ENCODE results near the gene DIAPH3.

DIAPH3 gene

DNA sequence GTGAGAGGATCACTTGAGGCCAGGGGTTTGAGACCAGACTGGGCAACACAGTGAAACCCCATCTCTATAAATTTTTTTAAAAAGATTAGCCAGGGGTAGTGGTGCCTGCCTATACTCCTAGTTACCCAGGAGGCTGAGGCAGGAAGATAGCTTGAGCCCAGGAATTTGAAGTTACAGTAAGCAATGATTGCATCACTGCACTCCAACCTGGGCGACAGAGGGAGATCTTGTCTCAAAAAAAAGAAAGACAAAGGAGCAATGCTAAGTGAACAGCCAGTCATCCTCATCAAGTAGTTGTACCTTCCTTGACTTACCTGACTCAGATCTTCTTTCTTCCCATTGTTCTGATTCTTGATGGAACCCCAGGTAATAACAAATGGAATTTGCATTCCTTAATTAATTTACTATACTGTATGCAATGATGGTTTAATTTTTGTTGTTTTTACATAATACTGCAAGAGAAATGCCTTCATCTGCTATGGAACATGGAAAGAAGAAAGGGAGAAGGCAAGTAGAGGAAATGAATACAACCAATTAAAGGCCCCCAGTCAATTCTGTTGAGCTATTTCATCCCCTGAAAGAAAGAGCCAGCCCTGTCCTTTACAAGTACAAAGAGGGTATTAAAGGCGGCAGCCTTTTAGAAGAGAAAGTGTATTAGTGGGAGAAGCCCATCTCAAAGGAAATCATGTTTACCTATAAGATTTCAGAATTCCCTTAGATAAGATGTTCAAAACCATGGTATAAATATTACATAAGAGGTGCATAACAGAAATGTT, 316.7 kb downstream of the DIAPH3 start:
- no peak for DNase-seq
- ATAC-seq: no peak
- H3K4me1 Mint-ChIP-seq: no peaks in the 10 kb centered on the region
- H3K27me3 Mint-ChIP-seq: no peaks in the 10 kb centered on the region
- H3K36me3 Mint-ChIP-seq (ENCODE audit: low read depth): no peaks in the 10 kb centered on the region
- no peak overlapping the region for H3K4me3 Mint-ChIP-seq
- no peak overlapping the region for H3K27ac Mint-ChIP-seq
- peaks cover 4% of the 10 kb centered on the region for H3K9me3 Mint-ChIP-seq

DNA sequence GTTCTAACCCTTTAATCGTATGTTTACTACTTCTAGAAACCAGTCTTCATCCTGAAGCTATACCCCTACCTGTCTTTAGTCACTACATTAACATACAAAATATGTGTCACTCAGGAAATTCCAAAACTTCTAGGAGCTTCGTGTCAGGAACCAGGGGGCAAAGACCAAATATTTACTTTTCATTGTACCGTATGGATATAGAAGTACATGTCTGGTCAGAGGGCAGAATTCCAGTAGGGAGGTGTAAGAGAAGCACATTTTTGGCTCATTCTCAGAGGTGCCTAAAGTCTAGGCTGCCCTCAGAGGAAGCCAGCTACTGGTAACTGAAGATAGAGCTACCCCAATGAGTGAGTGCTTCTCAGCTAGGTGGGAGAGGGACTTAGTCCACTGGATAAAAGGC, 320.7 kb downstream of the DIAPH3 start:
- Mint-ChIP-seq H3K4me1 (no peaks in the 10 kb centered on the region), H3K36me3 (ENCODE audit: low read depth) (no peaks in the 10 kb centered on the region), H3K27me3 (no peaks in the 10 kb centered on the region), H3K4me3 (no peak overlapping the region), H3K9me3 (no peaks in the 10 kb centered on the region), H3K27ac (no peak overlapping the region)
- DNase-seq (no peak), ATAC-seq (no peak)

DNA sequence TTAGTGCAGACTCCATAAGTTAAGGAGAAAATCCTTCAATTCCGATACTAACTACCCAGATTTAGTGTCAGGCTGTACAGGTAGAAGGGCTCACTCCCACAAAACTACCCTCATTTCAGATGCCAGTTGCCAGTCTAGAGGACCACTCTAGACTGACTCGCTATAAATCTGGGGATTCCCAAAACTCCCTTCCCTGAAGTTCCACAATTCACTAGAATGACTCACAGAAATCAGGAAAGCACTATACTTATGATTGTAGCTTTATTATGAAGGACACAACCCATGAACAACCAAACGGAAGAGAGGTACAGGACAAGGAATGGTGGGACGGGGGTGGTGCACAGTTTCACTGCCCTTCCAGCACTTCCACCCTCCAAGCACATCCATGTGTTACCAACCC, 321.2 kb downstream of the DIAPH3 start:
- no peaks in the 10 kb centered on the region for H3K36me3 Mint-ChIP-seq (ENCODE audit: low read depth)
- no peak overlapping the region for H3K27ac Mint-ChIP-seq
- ATAC-seq: no peak
- H3K4me3 Mint-ChIP-seq: no peak overlapping the region
- no peaks in the 10 kb centered on the region for H3K9me3 Mint-ChIP-seq
- no peaks in the 10 kb centered on the region for H3K4me1 Mint-ChIP-seq
- no peaks in the 10 kb centered on the region for H3K27me3 Mint-ChIP-seq
- no peak for DNase-seq

DNA sequence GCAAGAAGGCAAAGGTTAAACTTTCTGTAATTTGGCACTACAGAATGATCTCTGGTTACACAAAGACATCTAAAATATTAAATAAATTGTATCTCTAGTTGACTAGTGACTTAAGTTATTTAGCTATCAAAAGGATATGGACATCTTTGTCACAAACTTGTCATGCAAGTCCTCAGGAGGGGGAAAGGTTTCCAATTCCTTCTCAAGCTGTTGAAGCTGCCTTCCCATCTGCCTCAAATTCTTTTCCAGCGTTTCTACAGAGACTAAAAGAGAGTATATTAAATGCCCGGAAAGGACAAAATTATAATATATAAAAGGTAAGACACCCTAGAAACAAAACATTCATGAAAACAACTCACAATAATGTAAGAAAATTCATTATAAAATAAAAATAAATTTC, 324.5 kb downstream of the DIAPH3 start:
- Mint-ChIP-seq H3K36me3 (ENCODE audit: low read depth) (no peaks in the 10 kb centered on the region), H3K4me3 (no peak overlapping the region), H3K27me3 (no peaks in the 10 kb centered on the region), H3K9me3 (no peaks in the 10 kb centered on the region), H3K4me1 (no peaks in the 10 kb centered on the region), H3K27ac (no peak overlapping the region)
- ATAC-seq (no peak), DNase-seq (no peak)

DNA sequence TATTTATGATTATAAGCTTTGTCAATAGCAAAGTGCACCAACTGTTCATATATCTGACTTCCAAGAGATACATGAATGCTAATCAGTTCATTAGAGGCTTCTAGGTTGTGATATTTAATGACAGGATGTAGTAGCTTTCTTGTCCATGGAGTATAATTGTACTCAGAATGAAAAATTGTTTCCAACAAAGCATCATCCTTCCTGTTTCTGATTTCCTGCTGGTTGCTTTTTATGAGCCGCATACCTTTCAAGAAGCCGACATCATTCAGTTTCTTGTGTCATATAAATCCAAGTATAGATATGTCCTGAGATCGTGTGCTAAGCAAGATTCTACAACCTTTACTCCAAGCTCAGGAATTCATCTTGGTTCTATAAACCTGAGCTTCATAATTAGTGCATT, 326.6 kb downstream of the DIAPH3 start:
- Mint-ChIP-seq H3K4me1 (no peaks in the 10 kb centered on the region), H3K27ac (no peak overlapping the region), H3K9me3 (no peaks in the 10 kb centered on the region), H3K36me3 (ENCODE audit: low read depth) (no peaks in the 10 kb centered on the region), H3K27me3 (no peaks in the 10 kb centered on the region), H3K4me3 (no peak overlapping the region)
- no peak for ATAC-seq
- DNase-seq: no peak

DNA sequence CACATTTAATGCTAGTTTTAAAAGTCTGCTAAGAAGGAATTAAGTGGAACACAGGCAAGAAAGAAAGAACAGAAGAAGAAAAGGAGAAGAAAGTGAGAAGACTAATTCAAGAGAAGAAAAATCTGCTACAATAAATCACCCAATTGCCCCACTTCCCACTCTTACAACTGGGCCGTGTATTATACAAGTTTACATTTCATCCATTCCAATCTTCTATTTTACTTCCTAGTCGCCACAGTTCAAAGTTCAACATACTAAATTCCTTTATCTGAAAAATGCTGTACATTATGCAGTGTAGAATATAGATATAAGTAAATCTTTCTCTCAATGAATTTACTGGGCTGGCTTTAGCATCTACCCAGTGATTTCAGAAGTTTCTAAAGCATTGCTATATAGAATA, 328.2 kb downstream of the DIAPH3 start:
- Mint-ChIP-seq H3K27ac (no peak overlapping the region), H3K4me3 (no peak overlapping the region), H3K27me3 (no peaks in the 10 kb centered on the region), H3K36me3 (ENCODE audit: low read depth) (no peaks in the 10 kb centered on the region), H3K4me1 (no peaks in the 10 kb centered on the region), H3K9me3 (no peaks in the 10 kb centered on the region)
- DNase-seq (no peak), ATAC-seq (no peak)

DNA sequence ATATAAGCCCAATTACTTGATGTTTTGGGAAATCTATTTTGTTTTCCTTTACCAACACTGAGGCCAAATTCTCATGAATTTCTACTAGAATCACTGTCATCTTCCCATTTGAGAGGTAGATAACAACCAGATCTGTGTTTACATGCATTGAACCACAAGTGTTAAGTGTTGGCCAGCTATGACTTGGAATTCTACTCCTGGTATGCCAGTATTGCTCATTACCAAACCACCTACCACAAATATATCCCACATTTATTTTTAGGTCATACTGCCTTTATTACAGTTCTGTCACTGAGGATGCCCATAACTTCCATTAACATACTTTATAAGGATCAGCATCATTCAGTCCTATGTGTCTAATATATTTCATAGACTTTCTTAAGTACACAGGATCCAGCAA, 328.9 kb downstream of the DIAPH3 start:
- H3K27me3 Mint-ChIP-seq: no peaks in the 10 kb centered on the region
- no peaks in the 10 kb centered on the region for H3K9me3 Mint-ChIP-seq
- no peak overlapping the region for H3K4me3 Mint-ChIP-seq
- H3K27ac Mint-ChIP-seq: no peak overlapping the region
- no peaks in the 10 kb centered on the region for H3K4me1 Mint-ChIP-seq
- ATAC-seq (no peak), DNase-seq (no peak)
- H3K36me3 Mint-ChIP-seq (ENCODE audit: low read depth): no peaks in the 10 kb centered on the region

DNA sequence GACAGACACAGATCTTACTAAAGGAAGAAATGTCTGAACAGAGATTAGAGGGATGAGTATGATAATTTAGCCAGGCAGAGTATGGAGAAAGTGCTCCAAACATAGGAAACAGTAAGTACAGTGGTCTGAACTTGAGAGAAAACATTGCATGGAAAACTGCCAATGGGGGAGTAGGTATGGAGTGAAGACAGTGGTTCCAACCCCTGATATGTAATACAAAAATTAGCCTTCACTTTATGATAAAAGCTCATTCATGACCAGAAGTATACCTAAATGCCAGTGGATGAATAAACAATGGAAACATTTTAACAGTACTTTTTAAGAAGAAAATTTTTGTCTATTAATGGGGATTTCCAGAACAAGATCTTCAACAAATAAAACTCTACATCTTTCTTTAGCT, 334.0 kb downstream of the DIAPH3 start:
- no peak overlapping the region for H3K27ac Mint-ChIP-seq
- H3K9me3 Mint-ChIP-seq: no peaks in the 10 kb centered on the region
- no peaks in the 10 kb centered on the region for H3K4me1 Mint-ChIP-seq
- no peak for DNase-seq
- no peaks in the 10 kb centered on the region for H3K27me3 Mint-ChIP-seq
- H3K4me3 Mint-ChIP-seq: no peak overlapping the region
- no peaks in the 10 kb centered on the region for H3K36me3 Mint-ChIP-seq (ENCODE audit: low read depth)
- no peak for ATAC-seq

DNA sequence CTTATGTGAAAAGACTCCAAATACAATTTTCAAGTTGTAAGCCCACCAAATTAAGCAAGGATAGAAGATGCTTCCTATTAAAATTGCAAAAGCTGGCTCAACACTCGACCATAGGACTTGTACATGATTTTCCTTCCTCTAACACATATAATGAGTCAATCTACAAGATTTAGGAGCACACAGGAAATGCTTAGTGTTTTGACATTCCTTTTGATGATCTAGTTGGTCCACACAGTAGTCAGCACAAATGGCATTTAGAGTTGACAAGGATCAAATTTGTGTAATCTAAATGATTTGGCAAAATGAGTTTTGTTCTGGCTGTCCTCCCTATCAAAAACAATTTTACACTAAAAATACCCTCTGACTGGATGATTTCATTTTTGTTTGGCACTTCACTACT, 340.2 kb downstream of the DIAPH3 start:
- DNase-seq: no peak
- ATAC-seq: no peak
- H3K27me3 Mint-ChIP-seq: no peaks in the 10 kb centered on the region

DNA sequence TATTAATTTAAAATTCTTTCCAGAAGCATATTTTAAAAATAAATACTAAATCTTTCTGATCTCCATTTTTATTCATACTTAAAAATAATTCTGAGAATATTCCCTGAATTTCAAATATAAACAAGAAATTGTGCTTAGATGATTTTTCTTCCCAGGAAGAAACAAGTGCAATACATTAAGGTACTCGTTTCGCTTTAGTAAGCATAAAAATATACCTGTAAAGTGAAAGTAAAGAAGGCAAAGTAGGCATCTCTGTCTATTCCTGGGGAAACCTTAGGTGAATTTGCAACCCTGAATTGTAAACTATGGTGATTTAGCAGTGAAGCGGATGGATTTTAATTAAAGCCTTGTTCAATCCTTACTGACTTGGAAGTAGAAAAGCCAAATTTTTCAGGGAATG, 354.2 kb downstream of the DIAPH3 start:
- Mint-ChIP-seq H3K4me1 (no peaks in the 10 kb centered on the region), H3K36me3 (ENCODE audit: low read depth) (no peaks in the 10 kb centered on the region), H3K27me3 (no peaks in the 10 kb centered on the region), H3K9me3 (no peaks in the 10 kb centered on the region), H3K4me3 (no peak overlapping the region), H3K27ac (no peak overlapping the region)
- no peak for DNase-seq
- no peak for ATAC-seq

More for the DNA sequence above, 340.2 kb downstream of the DIAPH3 start:
- Mint-ChIP-seq H3K9me3 (no peaks in the 10 kb centered on the region), H3K4me3 (no peak overlapping the region), H3K27ac (no peak overlapping the region), H3K36me3 (ENCODE audit: low read depth) (no peaks in the 10 kb centered on the region), H3K4me1 (no peaks in the 10 kb centered on the region)

DNA sequence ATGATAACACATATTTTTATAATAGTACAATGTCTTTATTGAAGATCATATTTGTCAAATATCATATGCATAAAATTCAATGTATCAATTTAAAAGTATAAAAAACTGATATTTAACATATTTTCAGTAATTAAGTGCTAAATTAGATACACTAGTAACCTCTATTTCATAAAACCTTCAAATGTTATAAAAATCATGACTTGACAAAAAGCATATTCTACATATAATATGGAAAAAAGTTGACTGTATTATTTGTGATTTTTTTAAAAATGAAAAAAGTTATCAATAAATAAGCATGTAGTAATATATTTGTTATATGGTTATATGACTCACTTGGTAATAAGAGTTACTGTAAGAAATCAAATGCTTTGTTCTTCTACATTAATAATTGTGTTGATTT, 356.9 kb downstream of the DIAPH3 start:
- Mint-ChIP-seq H3K4me1 (no peaks in the 10 kb centered on the region), H3K36me3 (ENCODE audit: low read depth) (no peaks in the 10 kb centered on the region), H3K4me3 (no peak overlapping the region), H3K27me3 (no peaks in the 10 kb centered on the region), H3K9me3 (no peaks in the 10 kb centered on the region), H3K27ac (no peak overlapping the region)
- ATAC-seq (no peak), DNase-seq (no peak)

DNA sequence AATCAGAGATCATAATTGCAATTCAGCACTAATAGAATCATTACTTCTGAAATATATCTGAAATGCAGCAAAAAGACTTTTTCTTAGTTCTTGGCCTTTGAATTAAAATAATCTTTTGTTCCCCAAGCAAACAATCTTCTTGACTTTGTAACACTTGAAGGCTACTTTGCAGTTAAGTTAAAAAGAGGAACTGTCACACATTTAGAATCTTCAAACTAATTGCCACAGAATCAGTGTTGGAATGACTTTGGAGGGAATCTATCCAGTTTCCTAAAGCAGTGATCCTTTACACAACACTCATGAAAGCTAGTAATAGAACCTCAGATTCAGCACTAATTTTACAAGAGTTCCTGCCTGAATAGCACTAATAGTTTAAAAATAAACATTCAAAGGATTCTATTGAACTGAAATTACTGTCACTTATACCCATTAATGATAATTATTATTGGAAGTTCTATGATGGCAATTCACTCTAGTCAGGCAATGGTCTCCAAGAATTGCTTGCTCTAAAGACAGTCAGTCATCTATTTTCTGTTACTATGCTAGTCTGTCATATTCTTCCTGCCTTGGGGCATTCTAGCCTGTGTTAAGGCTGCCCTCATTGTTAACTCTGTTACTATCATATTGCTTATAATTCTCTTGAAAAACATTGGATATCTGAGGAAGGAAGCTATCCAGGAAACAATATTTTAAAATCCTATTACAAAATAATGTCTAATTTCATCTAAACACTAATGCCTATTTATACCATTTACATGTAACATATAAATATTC, 362.4 kb downstream of the DIAPH3 start:
- ATAC-seq (no peak), DNase-seq (no peak)
- no peak overlapping the region for H3K27ac Mint-ChIP-seq
- H3K4me3 Mint-ChIP-seq: no peak overlapping the region
- H3K4me1 Mint-ChIP-seq: no peaks in the 10 kb centered on the region
- H3K36me3 Mint-ChIP-seq (ENCODE audit: low read depth): no peaks in the 10 kb centered on the region
- H3K27me3 Mint-ChIP-seq: no peaks in the 10 kb centered on the region
- H3K9me3 Mint-ChIP-seq: no peaks in the 10 kb centered on the region

DNA sequence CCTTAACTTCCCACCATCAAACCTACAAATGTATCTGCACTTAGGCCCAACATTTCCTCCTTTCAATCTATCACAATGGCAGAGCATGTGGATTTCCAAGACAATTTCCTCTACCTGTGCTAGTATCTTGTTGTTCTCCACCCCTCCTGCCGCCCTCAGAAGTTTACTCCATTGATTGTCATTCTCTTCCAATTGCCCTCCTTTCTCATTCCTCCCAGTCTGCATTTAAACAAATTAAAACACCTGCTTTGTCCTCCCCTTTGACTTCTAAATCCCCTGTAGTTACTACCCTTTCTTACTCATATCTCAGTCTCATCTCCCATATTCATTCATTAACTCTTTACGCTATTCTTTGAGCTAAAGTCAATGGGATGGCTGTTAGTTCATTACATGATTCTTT, 370.6 kb downstream of the DIAPH3 start:
- Mint-ChIP-seq H3K4me3 (no peak overlapping the region), H3K4me1 (no peaks in the 10 kb centered on the region), H3K27ac (no peak overlapping the region), H3K27me3 (no peaks in the 10 kb centered on the region), H3K36me3 (ENCODE audit: low read depth) (no peaks in the 10 kb centered on the region), H3K9me3 (no peaks in the 10 kb centered on the region)
- no peak for DNase-seq
- ATAC-seq: no peak

DNA sequence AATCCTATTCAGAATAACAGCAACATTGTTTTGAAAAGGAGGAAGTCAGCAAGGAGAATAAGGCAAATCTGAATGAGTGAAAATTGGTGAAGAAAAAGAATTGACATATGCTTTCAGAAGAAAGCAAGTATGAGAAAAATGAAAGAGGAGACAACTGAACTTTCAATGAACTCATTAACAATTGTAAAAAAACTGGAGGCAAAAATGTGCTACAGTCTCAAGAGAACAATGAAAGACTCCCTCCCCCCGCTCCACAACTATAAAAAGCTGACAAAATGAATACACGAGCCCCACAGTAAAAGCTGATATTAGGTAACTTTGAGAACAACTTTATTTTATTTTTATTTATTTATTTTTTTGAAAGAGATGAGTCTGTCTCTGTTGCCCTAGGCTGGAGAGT, 373.1 kb downstream of the DIAPH3 start:
- Mint-ChIP-seq H3K4me1 (no peaks in the 10 kb centered on the region), H3K36me3 (ENCODE audit: low read depth) (no peaks in the 10 kb centered on the region), H3K9me3 (no peaks in the 10 kb centered on the region), H3K4me3 (no peak overlapping the region), H3K27me3 (no peaks in the 10 kb centered on the region), H3K27ac (no peak overlapping the region)
- DNase-seq (no peak), ATAC-seq (no peak)

DNA sequence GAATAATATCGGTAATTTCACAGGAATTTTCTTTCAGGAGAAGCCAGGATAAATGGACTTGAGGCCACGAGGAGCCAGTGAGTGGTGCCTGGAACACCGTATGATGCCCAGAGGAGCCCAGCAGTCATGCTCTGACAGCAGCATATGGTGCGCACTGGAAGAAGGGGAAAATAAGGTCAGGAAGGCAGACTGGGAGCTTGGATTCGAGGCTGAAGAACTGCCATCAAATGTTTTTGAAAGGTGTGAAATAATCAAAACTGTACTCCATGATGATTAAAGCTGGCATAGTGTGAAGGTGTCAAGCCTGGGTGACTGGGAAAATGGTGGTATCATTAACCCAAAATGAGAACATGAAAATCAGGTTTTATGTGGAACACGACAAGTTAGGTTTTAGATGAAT, 374.2 kb downstream of the DIAPH3 start:
- H3K9me3 Mint-ChIP-seq: no peaks in the 10 kb centered on the region
- no peak overlapping the region for H3K27ac Mint-ChIP-seq
- no peak for ATAC-seq
- no peak overlapping the region for H3K4me3 Mint-ChIP-seq
- H3K27me3 Mint-ChIP-seq: no peaks in the 10 kb centered on the region
- no peak for DNase-seq
- H3K4me1 Mint-ChIP-seq: no peaks in the 10 kb centered on the region
- no peaks in the 10 kb centered on the region for H3K36me3 Mint-ChIP-seq (ENCODE audit: low read depth)

All from activated naive CD8-positive, alpha-beta T cell treated with anti-CD3 and anti-CD28 coated beads, Interleukin-2, amount 50 U/mL, for 24 hours (primary cell).